GM12878 (cell line): ENCODE data around the gene NFKBIA.

Source experiments
- ATF2 ChIP-seq: IDR thresholded peaks from 2 replicates; pipeline ENCODE4 v1.6.1; 2012; ENCODE audit warnings: low read length, inconsistent platforms
- BRCA1 ChIP-seq: IDR thresholded peaks from 2 replicates; pipeline ENCODE4 v1.6.1; 2011; ENCODE audit warnings: low read depth, low read length, improper control_type of control experiment
- CTCF ChIP-seq, 3 experiments: IDR thresholded peaks in 2 of 3; conservative IDR thresholded peaks in 1 of 3; 2 replicates each; pipeline ENCODE4 v1.5.1; 2011; ENCODE audit warnings: low read depth in 3 of 3, low read length in 3 of 3, mild to moderate bottlenecking in 3 of 3, control low read depth in 2 of 3, moderate library complexity in 2 of 3, inconsistent platforms in 1 of 3, mixed read lengths in 1 of 3; ENCODE audit not compliant: control insufficient read depth in 2 of 3, insufficient read depth in 1 of 3; ENCODE audit errors: extremely low read depth in 1 of 3
- EP300 ChIP-seq, 2 experiments: fragments of 150-350 bp in 1 of 2; IDR thresholded peaks; 2 replicates each; pipeline ENCODE4 v1.6.1; 2011 to 2012; ENCODE audit warnings: low read depth in 2 of 2, low read length in 2 of 2, borderline replicate concordance in 1 of 2, improper control_type of control experiment in 1 of 2, inconsistent platforms in 1 of 2; ENCODE audit not compliant: control insufficient read depth in 1 of 2
- HCFC1 ChIP-seq: fragments of 150-350 bp; IDR thresholded peaks from 2 replicates; pipeline ENCODE4 v1.6.1; 2014; ENCODE audit warnings: low read length
- JUNB ChIP-seq: IDR thresholded peaks from 2 replicates; pipeline ENCODE4 v1.6.1; 2016; ENCODE audit warnings: antibody characterized with exemption, mild to moderate bottlenecking
- POLR2AphosphoS2 ChIP-seq: IDR thresholded peaks from 2 replicates; pipeline ENCODE4 v1.6.1; 2011; ENCODE audit warnings: low read depth, mild to moderate bottlenecking, low read length, improper control_type of control experiment, moderate library complexity
- POLR2AphosphoS5 ChIP-seq: IDR thresholded peaks from 2 replicates; pipeline ENCODE4 v1.6.1; 2011; ENCODE audit warnings: mild to moderate bottlenecking, low read length, inconsistent platforms
- SIX5 ChIP-seq: IDR thresholded peaks from 2 replicates; pipeline ENCODE4 v1.6.1; 2011; ENCODE audit warnings: mild to moderate bottlenecking, low read depth, low read length, moderate library complexity; ENCODE audit not compliant: severe bottlenecking
- TCF3 ChIP-seq: IDR thresholded peaks from 2 replicates; pipeline ENCODE4 v1.6.1; 2012; ENCODE audit warnings: low read depth, mild to moderate bottlenecking, low read length, borderline replicate concordance; ENCODE audit not compliant: insufficient read depth

GRCh38 chr14:35410858-35411257, 6.3 kb upstream of the NFKBIA start:
- TF ChIP-seq HCFC1: no peak
- TF ChIP-seq CTCF (IDR thresholded peaks at IDR 0.05 in 2 of 3, conservative IDR thresholded peaks at IDR 0.05 in 1 of 3; ENCODE audit: control insufficient read depth in 2 of 3, extremely low read depth in 1 of 3, insufficient read depth in 1 of 3, low read depth in 3 of 3, low read length in 3 of 3): no peak
- TF ChIP-seq SIX5: no peak
- no peak for TF ChIP-seq TCF3
- TF ChIP-seq POLR2AphosphoS5: no peak
- TF ChIP-seq BRCA1: no peak
- TF ChIP-seq ATF2: no peak
- no peak for TF ChIP-seq JUNB
- TF ChIP-seq EP300 (IDR thresholded peaks at IDR 0.05; ENCODE audit: borderline replicate concordance in 1 of 2, control insufficient read depth in 1 of 2, low read depth in 2 of 2, low read length in 2 of 2): no peak
- TF ChIP-seq POLR2AphosphoS2: no peak
